Muscle layer of duodenum (tissue), 2 donors: ENCODE results near the gene SGCD.

Source experiments
- H3K27ac ChIP-seq: one replicate; pipeline ENCODE4 v1.7.0; 2013; ENCODE audit warnings: mild to moderate bottlenecking, low read length
- H3K27me3 ChIP-seq: one replicate; pipeline ENCODE4 v1.7.0; 2013; ENCODE audit warnings: low read depth, mild to moderate bottlenecking, control low read depth, low read length
- H3K36me3 ChIP-seq, 2 donors: one replicate each; pipeline ENCODE4 v1.7.0; 2013; ENCODE audit warnings: low read length in 2 of 2, control low read depth in 1 of 2, mild to moderate bottlenecking in 1 of 2; ENCODE audit not compliant: insufficient read depth in 2 of 2, control insufficient read depth in 1 of 2
- H3K4me1 ChIP-seq, 2 donors: one replicate each; pipeline ENCODE4 v1.7.0; 2013; ENCODE audit warnings: low read length in 2 of 2, mild to moderate bottlenecking in 2 of 2, control low read depth in 1 of 2, moderate library complexity in 1 of 2; ENCODE audit not compliant: insufficient read depth in 2 of 2, control insufficient read depth in 1 of 2
- H3K4me3 ChIP-seq, 2 donors: one replicate each; pipeline ENCODE4 v1.7.0; 2013; ENCODE audit warnings: low read length in 2 of 2, low read depth in 1 of 2, mild to moderate bottlenecking in 1 of 2
- H3K9me3 ChIP-seq, 2 donors: one replicate each; pipeline ENCODE4 v1.7.0; 2013; ENCODE audit warnings: low read length in 2 of 2, control low read depth in 1 of 2, mild to moderate bottlenecking in 1 of 2; ENCODE audit not compliant: control insufficient read depth in 1 of 2
- donor health status: healthy.

Gene SGCD

DNA sequence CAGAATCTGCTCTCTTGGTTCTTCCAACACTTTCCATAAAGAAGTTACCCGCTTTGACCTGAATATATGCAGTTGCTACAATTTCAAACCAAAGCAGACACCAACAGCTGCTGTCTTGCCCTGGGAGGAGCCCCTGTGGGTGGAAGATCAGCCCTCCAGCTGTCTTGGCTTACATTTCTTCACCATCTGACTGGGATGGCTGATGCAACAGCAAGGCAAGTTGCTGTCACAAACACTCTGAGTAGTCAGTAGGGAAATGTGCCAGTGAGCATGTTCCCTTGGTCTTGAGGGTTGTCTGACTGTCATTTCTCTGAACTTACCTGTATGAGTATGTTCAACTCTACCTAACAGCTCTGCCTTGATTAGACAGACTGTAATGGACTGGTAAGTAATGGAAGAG, 152.9 kb downstream of the SGCD start:
- no peaks in the 10 kb centered on the region for H3K36me3 ChIP-seq
- H3K27me3 ChIP-seq: no peaks in the 10 kb centered on the region
- no peak overlapping the region for H3K4me3 ChIP-seq
- peaks cover 8 to 26% of the 10 kb centered on the region in 2 donors for H3K4me1 ChIP-seq
- no peak overlapping the region for H3K27ac ChIP-seq
- no peaks in the 10 kb centered on the region for H3K9me3 ChIP-seq

DNA sequence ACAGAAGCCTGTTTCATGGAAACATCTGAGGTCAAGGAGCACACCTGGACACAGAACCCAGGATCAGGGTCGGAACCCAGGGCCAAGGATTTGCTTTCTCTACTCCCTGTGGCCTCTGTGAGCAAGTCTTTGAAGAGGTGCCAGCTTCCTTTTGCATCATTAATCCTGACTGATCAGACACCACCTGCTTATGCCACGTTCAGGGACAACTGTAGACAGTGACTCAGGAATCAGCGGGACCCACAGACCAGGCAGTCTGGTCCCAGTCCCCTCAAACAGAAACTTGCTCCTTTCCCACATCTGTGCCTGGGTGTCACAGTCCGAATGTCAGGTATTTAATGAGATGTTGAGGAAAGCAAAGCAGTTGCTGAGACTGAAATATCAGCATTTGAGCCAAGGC, 154.8 kb downstream of the SGCD start:
- H3K27ac ChIP-seq: no peak overlapping the region
- no peak overlapping the region for H3K4me3 ChIP-seq
- no peaks in the 10 kb centered on the region for H3K36me3 ChIP-seq
- no peaks in the 10 kb centered on the region for H3K27me3 ChIP-seq
- peaks cover 0 to 7% of the 10 kb centered on the region in 2 donors for H3K4me1 ChIP-seq
- H3K9me3 ChIP-seq: peaks cover 0 to 3% of the 10 kb centered on the region in 2 donors

DNA sequence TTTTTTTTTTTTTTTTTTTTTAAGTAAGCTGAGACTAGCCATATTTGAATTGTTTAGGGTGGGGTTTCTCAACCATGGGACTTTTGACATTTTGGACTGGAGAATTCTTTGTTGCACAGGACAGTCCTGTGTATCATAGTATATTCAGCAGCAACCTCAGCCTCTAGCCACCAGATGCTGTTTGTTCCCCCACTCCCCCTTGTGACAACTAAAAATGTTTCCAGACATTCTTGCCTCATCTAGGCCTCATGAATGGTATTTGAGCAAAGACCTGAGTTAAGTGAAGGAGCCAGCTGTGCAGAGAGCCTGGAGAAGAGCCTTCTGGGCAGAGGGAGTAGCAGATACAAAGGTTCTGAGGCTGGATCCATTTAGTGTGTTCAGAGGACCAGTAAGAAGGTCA, 155.9 kb downstream of the SGCD start:
- H3K9me3 ChIP-seq: peaks cover 3 to 4% of the 10 kb centered on the region in 2 donors
- no peaks in the 10 kb centered on the region for H3K36me3 ChIP-seq
- H3K4me1 ChIP-seq: peaks cover 0 to 6% of the 10 kb centered on the region in 2 donors
- H3K4me3 ChIP-seq: no peak overlapping the region
- H3K27ac ChIP-seq: no peak overlapping the region
- H3K27me3 ChIP-seq: no peaks in the 10 kb centered on the region

DNA sequence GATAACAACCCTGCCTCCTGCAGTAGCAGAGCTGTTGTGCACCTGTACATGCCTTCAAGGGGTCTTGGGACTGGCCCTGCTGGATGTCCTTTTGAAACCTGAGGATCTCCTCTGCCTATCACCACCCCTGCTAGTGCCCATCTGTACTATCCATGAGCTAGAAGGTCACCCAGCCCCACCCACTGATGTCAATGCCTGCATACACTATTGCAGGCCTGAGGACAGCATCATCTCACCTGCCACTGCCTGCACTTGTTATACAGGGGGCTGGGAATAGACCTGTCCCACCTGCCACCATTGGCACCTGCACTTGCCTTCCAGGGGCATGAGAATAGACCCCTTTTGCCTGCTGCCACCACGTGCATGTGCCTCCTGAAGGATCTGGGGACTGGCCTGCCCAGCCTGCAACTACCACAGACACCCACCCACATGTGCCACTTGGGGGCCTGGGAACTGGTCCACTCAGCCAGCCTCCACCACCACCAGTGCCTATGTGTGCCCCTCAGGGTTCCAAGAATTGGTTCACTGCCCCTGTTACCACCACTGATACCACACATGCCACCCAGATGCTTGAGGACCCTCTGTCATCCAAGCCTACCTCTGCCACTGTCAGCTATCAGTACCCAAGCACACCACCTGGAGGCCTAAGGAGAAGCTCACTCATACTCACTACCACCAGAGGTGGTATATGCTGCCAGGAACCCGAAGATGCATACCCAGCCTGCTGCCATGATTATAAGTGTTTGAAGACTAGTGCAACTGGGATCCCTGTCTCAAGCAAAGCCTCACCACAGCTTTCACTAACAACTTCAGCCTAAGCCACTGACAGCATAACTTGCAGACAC, 159.7 kb downstream of the SGCD start:
- H3K27ac ChIP-seq: no peak overlapping the region
- H3K36me3 ChIP-seq: no peaks in the 10 kb centered on the region
- H3K27me3 ChIP-seq: no peaks in the 10 kb centered on the region
- H3K9me3 ChIP-seq: peaks cover 3 to 4% of the 10 kb centered on the region in 2 donors
- H3K4me1 ChIP-seq: peaks cover 0 to 4% of the 10 kb centered on the region in 2 donors
- H3K4me3 ChIP-seq: no peak overlapping the region

GRCh38 chr5:156491766-156492165, 164.8 kb downstream of the SGCD start:
- Histone ChIP-seq H3K27me3 (no peaks in the 10 kb centered on the region), H3K4me3 (no peak overlapping the region), H3K4me1 (peaks cover 3 to 13% of the 10 kb centered on the region in 2 donors), H3K9me3 (peaks cover 0 to 4% of the 10 kb centered on the region in 2 donors), H3K36me3 (no peaks in the 10 kb centered on the region), H3K27ac (no peak overlapping the region)

DNA sequence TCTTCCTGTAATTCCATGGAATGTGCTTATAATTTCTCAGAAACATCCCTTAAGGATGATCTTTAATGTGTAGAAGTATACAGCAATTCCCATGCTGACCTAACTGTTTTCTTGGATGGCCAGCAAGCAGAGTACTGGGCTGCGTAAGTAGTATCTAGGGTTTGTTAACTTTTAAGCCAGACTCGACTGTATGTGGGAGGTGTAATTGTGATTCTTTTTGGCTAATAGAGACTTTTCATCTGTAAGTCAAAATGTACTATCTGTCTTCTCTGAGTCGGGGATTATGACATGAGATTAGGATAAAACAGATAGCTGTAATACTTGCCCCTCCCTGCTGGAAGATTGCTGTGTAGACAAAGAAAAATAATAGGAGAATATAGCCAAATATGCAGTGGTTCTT, 169.3 kb downstream of the SGCD start:
- peaks cover 3 to 13% of the 10 kb centered on the region in 2 donors for H3K4me1 ChIP-seq
- H3K9me3 ChIP-seq: no peaks in the 10 kb centered on the region
- no peaks in the 10 kb centered on the region for H3K36me3 ChIP-seq
- H3K27me3 ChIP-seq: no peaks in the 10 kb centered on the region
- H3K27ac ChIP-seq: peak overlapping the region; percentile 70
- H3K4me3 ChIP-seq: no peak overlapping the region

- Histone ChIP-seq H3K4me3 (no peak overlapping the region), H3K4me1 (peaks cover 3 to 13% of the 10 kb centered on the region in 2 donors), H3K27ac (peak overlapping the region; percentile 70), H3K9me3 (no peaks in the 10 kb centered on the region), H3K36me3 (no peaks in the 10 kb centered on the region), H3K27me3 (no peaks in the 10 kb centered on the region)
These were observed 170.8 kb downstream of the SGCD start for GRCh38 chr5:156497804-156498208.

GRCh38 chr5:156498226-156498980, 171.4 kb downstream of the SGCD start:
- Histone ChIP-seq H3K27ac (no peak overlapping the region), H3K9me3 (no peaks in the 10 kb centered on the region), H3K36me3 (no peaks in the 10 kb centered on the region), H3K4me3 (no peak overlapping the region), H3K4me1 (peaks cover 3 to 13% of the 10 kb centered on the region in 2 donors), H3K27me3 (no peaks in the 10 kb centered on the region)

DNA sequence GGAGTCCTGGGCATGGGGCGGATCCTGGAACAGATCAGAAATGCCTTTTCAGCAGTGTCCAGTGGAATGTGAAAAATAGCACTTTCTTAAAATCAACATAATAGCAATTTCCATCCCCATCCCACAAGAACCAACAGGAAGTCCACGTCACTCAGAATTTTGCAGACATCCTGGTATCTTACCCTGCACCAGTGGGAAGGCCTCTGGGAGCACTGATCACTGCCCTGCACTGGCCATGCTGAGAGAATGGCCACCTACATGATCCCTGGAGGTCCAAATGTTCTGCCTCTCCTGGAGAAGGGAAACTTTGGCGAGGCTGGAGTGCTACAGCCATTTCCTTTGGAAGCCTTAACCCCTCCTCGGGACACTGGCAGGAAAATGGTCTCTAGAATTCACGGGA, 173.8 kb downstream of the SGCD start:
- no peaks in the 10 kb centered on the region for H3K36me3 ChIP-seq
- H3K4me1 ChIP-seq: peaks cover 3 to 9% of the 10 kb centered on the region in 2 donors
- no peaks in the 10 kb centered on the region for H3K9me3 ChIP-seq
- no peak overlapping the region for H3K27ac ChIP-seq
- no peak overlapping the region for H3K4me3 ChIP-seq
- no peaks in the 10 kb centered on the region for H3K27me3 ChIP-seq

DNA sequence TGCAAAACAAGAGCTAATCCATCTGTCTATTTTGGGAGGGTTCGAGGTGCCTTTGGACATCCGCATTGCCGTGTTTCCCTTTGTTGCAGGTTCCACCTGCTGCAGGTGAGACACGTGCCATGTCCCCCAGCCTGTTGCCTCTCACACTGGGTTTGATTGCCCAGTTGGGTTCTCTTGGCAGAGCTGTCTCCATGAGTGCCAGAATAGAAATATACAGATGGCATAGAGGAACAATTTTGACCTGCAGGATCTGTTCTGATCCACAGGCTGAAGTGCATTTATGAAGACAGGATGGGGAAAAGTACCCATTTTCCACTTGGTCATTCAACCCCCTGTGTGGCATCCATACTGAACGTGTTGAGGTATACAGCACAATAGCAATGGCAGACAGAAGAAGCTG, 178.1 kb downstream of the SGCD start:
- H3K4me1 ChIP-seq: no peaks in the 10 kb centered on the region
- H3K4me3 ChIP-seq: no peak overlapping the region
- no peaks in the 10 kb centered on the region for H3K36me3 ChIP-seq
- no peak overlapping the region for H3K27ac ChIP-seq
- H3K27me3 ChIP-seq: no peaks in the 10 kb centered on the region
- H3K9me3 ChIP-seq: no peaks in the 10 kb centered on the region

- Histone ChIP-seq H3K4me3 (no peak overlapping the region), H3K27ac (no peak overlapping the region), H3K36me3 (no peaks in the 10 kb centered on the region)
These were observed 186.3 kb downstream of the SGCD start for GRCh38 chr5:156513123-156513815.

More at GRCh38 chr5:156513123-156513815, 186.3 kb downstream of the SGCD start:
- Histone ChIP-seq H3K27me3 (no peaks in the 10 kb centered on the region), H3K4me1 (no peaks in the 10 kb centered on the region), H3K9me3 (no peaks in the 10 kb centered on the region)
